PFSK-1 (cell line): ENCODE data around the gene RNMT.

Source experiments
- FOXP2 ChIP-seq: optimal IDR thresholded peaks from 2 replicates; pipeline ENCODE3; 2011; ENCODE audit warnings: borderline replicate concordance, control low read depth, inconsistent platforms; ENCODE audit not compliant: insufficient read depth; ENCODE audit errors: extremely low read length, extremely low read depth
- POLR2AphosphoS5 ChIP-seq: IDR thresholded peaks from 2 replicates; pipeline ENCODE4 v1.6.1; 2012; ENCODE audit warnings: low read depth, mild to moderate bottlenecking, control low read depth, low read length, moderate library complexity
- REST ChIP-seq, 2 experiments: IDR thresholded peaks; 2 replicates each; pipeline versions ENCODE4 v1.6.1 to v1.8.0; 2011 to 2012; ENCODE audit warnings: low read depth in 2 of 2, low read length in 2 of 2, control low read depth in 1 of 2, inconsistent platforms in 1 of 2, mild to moderate bottlenecking in 1 of 2, moderate library complexity in 1 of 2; ENCODE audit not compliant: insufficient read depth in 1 of 2
- SIN3A ChIP-seq: IDR thresholded peaks from 2 replicates; pipeline ENCODE4 v1.6.1; 2012; ENCODE audit warnings: mild to moderate bottlenecking, low read length, moderate library complexity, borderline replicate concordance; ENCODE audit not compliant: insufficient read depth
- TAF1 ChIP-seq: IDR thresholded peaks from 2 replicates; pipeline ENCODE4 v1.6.1; 2012; ENCODE audit warnings: low read length, control low read depth, borderline replicate concordance; ENCODE audit not compliant: insufficient read depth

Gene RNMT

DNA sequence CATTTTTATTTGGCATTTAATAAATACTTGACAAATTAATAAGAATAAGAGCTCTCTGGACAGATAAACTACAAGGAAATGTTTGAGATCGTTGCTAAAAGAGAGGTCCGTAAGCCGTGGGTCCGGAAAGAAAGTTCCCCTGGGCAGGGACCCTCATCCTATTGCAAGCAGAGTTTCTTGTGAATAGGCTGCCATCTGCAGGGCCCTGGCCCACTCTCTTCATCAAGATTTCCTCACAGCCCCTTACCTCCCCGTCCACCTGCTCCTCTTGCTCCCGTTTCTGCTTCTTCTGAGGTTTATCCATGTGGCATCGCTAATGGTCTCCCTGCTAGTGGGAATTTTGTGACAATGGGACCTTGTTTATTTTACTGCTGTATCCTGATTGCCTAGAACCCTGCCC lies 67.3 kb downstream of the RNMT start:
- no peak for TF ChIP-seq REST (IDR thresholded peaks at IDR 0.05; ENCODE audit: insufficient read depth in 1 of 2, low read depth in 2 of 2, low read length in 2 of 2)
- TF ChIP-seq TAF1: no peak
- no peak for TF ChIP-seq POLR2AphosphoS5
- no peak for TF ChIP-seq FOXP2
- no peak for TF ChIP-seq SIN3A

DNA sequence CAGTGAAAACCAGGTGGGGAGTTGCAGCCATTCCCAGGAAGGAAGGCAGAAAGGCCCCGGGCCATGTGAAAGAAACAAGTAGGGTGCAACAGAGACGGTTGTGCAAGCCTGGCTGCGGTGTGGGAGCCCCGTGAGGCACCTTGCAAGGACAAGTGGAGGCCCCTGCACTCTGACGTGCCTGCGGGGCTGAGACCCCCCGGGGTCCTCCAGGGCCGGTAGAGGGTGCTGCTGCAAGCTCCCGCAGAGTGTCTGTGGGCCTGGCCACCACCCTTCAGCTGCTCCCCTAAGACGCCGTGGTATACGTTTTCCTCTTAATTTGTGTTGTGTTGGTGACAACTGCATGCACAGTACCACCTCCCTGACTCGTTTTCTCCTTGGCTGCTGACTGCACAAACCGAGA lies 70.0 kb downstream of the RNMT start:
- no peak for TF ChIP-seq POLR2AphosphoS5
- no peak for TF ChIP-seq TAF1
- TF ChIP-seq SIN3A: no peak
- no peak for TF ChIP-seq REST (IDR thresholded peaks at IDR 0.05; ENCODE audit: insufficient read depth in 1 of 2, low read depth in 2 of 2, low read length in 2 of 2)
- TF ChIP-seq FOXP2: no peak

GRCh38 chr18:13797157-13797611 lies 70.7 kb downstream of the RNMT start:
- TF ChIP-seq POLR2AphosphoS5: no peak
- no peak for TF ChIP-seq SIN3A
- TF ChIP-seq REST (IDR thresholded peaks at IDR 0.05; ENCODE audit: insufficient read depth in 1 of 2, low read depth in 2 of 2, low read length in 2 of 2): no peak
- no peak for TF ChIP-seq FOXP2

DNA sequence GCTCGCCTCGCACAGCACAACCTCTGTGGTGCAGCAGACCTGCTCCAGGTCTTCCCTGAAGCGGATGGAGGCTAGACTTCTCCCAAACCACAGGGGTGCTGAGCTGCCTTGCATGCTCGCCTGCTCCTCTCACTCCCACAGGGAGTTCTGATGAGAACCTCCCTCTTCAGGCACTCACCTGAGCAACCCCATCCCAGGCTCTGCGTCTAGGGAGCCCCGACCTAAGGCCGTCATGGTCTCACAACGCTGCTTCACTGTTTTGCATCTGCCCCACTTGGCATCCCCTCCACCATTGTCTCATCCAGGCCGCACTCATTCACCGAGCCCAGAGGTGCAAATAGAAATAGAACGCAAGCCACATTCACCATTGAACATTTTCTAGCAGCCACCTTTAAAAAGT lies 72.9 kb downstream of the RNMT start:
- TF ChIP-seq TAF1 (no peak), REST (IDR thresholded peaks at IDR 0.05; ENCODE audit: insufficient read depth in 1 of 2, low read depth in 2 of 2, low read length in 2 of 2) (no peak), SIN3A (no peak), POLR2AphosphoS5 (no peak), FOXP2 (no peak)
